Daoy (cell line): Measurements from ENCODE around the gene SCD. TPM values are rescaled to one million over a fixed set of nuclear protein-coding genes. Genes with fewer than 3 reads are reported as not detected.
"Not testable (repeated sequence)": the region's sequence is repeated elsewhere in the genome, so short reads cannot be mapped to it uniquely, and the experiment has no call there.

ENCODE experiments used
- DNase-seq: peaks from one replicate; pipeline ENCODE4 v3.0.0-alpha.2; 2015; ENCODE audit warnings: low read depth
- total RNA-seq: library from RNA; depleted of rRNA; stranded (reverse); fragments of >200 nt; shearing (Covaris generic); gene quantifications from 2 replicates; pipeline ENCODE4 v1.2.3, GENCODE V29; 2014

SCD gene
- total RNA-seq, 1 experiment from 2014 or later = 45.2 TPM

DNA sequence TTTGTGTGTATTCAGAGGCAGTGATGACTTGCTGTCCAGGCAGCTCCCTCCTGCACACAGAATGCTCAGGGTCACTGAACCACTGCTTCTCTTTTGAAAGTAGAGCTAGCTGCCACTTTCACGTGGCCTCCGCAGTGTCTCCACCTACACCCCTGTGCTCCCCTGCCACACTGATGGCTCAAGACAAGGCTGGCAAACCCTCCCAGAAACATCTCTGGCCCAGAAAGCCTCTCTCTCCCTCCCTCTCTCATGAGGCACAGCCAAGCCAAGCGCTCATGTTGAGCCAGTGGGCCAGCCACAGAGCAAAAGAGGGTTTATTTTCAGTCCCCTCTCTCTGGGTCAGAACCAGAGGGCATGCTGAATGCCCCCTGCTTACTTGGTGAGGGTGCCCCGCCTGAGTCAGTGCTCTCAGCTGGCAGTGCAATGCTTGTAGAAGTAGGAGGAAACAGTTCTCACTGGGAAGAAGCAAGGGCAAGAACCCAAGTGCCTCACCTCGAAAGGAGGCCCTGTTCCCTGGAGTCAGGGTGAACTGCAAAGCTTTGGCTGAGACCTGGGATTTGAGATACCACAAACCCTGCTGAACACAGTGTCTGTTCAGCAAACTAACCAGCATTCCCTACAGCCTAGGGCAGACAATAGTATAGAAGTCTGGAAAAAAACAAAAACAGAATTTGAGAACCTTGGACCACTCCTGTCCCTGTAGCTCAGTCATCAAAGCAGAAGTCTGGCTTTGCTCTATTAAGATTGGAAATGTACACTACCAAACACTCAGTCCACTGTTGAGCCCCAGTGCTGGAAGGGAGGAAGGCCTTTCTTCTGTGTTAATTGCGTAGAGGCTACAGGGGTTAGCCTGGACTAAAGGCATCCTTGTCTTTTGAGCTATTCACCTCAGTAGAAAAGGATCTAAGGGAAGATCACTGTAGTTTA is 15.8 kb downstream of the SCD start:
- DNase-seq = no peak

DNA sequence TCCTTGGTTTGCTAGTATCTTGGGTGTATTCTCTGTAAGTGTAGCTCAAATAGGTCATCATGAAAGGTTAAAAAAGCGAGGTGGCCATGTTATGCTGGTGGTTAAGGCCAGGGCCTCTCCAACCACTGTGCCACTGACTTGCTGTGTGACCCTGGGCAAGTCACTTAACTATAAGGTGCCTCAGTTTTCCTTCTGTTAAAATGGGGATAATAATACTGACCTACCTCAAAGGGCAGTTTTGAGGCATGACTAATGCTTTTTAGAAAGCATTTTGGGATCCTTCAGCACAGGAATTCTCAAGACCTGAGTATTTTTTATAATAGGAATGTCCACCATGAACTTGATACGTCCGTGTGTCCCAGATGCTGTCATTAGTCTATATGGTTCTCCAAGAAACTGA is 17.1 kb downstream of the SCD start:
- no peak for DNase-seq

DNA sequence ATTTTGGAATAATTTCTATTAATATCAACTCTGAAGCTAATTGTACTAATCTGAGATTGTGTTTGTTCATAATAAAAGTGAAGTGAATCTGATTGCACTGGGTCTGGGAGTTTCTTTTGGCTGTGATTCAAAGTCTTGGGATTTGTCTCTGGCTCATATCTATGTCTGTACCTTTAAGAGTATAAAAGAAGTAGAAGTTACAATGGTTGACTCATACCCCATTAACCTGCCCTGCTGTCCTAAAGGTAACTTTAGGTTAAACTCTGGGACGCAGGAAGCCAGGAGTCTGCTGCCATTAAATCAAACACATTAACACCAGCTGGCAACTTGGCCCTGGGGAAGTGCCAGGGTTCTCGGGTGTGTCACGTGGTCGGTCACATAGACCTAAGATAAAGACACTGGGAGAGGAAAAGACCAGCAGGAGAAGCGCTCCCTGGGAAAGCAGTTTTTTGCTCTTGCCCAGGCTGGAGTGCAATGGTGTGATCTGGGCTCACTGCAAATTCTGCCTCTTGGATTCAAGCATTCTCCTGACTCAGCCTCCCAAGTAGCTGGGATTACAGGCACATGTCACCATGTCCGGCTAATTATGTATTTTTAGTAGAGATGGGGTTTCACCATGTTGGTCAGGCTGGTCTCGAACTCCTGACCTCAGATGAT is 17.8 kb downstream of the SCD start:
- peak; percentile 84 for DNase-seq

DNA sequence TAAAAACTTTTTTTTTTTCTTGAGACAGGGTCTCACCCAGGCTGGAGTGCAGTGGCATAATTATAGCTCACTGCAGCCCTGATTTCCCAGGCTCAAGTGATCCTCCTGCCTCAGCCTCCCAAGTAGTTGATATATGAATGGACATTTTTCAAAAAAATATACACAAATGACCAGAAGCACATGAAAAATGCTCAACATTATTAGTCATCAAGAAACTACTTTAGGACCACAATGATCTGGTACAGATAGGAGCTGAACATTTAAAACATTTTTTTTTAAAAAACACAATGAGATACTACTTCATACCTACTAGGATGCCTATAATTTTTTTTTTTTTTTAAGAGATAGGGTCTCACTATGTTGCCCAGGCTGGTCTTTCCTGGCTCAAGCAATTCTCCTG is 21.7 kb downstream of the SCD start:
- no peak for DNase-seq

DNA sequence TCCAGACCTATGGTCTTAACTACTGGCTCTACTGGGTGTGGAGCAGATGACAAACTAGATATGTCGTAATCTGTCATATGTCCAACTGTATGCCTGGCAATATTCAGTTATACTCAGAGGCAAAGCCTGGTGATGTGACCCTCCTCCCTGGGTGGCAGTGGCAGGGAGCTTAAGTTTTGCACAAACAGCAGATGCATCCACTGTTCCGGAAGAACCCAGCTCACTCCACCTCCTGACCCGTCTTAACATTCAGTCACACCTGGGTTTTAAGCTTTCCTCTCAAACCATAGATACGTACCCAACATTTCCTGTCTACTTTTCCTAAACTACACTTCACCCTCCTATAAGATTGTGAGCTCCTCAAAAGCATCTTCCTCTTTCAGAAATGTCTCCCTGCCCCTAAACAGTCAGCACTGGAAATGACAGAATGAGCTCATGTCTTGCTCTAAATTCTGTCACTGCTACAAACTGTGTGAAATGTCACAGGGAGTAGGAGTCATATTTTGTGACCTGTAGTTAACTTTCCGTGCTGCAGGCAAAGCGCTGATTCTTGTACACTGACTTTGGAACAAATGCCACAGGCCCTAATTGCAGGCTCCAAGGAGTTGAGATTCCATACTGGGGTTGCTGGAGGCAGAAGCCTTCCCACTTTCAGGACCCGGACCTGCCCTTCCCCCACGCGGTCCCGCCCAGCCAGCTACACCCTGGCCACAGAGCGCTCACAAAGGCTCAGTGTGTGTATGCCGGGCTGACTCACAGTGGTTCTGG is 23.9 kb downstream of the SCD start:
- peak; percentile 92 for DNase-seq

DNA sequence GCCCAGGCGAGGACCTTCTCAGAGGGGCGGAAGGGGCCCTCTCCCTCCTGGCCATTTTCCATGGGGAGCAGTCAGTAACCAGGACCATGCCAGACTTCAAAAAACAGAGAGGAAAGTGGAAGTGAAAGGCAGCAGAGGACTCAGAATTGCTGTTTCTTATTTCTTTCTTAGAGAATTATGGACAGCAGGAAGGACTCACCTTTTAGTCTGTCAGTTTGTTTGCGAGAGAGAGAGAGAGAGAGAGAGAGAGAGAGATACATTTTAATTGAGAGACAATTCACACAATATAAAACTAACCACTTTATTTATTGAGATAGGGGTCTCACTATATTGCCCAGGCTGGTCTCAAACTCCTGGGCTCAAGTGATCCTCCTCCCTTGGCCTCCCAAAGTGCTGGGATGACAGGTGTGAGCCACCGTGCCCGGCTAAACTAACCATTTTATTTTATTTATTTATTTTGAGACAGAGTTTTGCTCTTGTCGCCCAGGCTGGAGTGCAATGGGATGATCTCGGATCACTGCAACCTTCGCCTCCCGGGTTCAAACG is 24.5 kb downstream of the SCD start:
- no peak for DNase-seq

DNA sequence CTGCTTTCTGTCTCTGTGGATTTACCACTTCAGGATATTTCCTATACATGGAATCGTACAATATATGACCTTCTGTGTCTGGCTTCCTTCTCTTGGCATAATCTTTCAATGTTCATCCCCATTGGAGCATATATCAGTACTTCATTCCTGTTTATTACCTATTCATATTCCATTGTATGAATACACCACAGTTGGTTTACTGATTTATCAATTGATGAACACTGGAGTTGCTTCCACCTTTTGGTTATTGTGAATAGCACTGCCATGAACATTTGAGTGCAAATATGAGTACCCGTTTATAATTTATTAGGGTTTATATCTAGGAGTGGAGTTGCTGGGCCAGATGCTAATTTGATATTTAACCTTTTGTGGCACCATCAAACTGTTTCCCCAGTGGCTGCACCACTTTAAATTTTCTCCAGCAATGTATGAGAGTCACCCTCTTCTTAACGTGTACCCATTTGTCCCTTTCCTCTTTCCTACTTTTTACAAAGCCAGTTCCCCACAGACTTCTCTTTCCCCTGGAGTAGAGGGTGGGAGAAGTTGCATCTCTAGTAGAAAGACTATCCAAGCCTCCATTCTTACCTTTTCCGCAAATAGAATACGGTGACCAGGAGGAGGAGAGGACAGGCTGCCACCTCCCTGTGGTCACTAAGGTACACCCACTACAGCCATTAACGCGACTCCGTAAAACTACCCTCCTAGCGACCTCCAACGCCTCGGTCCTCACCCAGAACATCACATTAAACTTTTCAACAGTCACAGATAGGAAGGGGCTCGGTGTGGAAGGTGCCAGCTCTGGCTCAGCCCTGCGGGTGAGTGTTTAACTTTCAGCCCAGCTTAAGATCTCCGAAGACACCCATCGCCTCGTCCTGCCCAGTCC is 25.6 kb downstream of the SCD start:
- no peak for DNase-seq

DNA sequence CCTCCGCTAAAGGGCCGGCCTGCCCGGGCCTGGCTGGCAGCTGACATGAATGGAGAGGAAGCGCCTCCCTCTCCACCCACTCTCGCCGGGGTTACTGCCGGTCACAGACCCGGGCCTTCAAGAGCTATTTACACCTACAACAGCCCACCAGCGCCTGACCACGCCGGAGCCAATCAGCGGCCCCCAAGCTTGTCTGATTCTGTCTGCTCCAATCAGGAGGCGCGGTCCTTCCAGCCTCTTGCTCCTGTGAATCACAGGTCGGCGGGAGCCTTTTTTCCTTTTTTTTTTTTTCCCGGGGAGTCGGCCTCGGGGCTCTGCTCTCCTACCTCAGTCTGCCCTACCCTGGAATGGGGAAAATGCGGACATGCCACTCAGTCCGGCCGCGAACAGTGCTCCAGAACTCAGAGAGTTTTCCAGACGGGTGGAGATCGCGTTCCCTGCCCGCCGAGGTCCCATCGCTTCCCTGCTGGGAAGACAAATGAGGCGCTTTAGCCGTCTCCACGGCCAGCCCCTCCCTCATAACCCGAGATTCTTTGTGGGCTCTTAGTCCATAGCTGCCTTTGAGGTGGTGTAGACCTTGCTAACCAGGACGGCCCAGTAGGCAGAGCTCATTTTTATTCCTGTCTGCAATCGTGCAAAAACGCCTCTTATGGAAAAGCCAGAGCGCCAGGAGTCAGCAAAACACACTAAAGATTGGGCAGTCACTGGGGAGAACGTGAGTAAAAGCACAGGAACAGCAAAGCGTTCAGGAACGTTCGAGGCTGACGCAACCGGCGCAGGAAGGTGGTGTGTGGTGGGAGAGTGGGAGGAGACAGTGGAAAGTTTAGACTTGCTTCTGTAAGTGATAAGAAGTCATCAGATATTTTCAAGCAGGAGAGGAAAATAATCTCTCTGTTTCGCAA is 26.5 kb downstream of the SCD start:
- peak; percentile 98 for DNase-seq

DNA sequence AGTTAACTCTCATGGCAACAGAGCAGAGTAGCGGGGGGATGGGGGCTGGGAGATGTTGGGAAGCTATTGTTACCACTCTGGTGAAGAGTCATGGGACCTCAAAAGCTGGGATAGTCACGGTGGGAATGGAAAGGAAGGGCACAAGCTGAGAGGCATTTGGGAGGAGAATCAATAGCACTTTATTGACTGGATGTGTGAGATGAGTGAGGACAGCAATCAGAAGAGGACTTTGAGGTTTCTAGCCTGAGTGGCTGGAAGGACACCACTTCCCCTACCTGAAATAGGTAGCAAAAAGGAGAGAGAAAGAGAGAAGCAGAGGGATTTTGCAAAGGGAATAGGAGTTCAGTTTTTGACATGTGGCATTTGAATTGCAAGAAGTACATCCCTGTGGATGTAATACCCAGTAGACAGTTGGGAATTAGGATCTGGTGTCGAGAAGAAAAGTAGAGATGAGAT is 27.2 kb downstream of the SCD start:
- no peak for DNase-seq

DNA sequence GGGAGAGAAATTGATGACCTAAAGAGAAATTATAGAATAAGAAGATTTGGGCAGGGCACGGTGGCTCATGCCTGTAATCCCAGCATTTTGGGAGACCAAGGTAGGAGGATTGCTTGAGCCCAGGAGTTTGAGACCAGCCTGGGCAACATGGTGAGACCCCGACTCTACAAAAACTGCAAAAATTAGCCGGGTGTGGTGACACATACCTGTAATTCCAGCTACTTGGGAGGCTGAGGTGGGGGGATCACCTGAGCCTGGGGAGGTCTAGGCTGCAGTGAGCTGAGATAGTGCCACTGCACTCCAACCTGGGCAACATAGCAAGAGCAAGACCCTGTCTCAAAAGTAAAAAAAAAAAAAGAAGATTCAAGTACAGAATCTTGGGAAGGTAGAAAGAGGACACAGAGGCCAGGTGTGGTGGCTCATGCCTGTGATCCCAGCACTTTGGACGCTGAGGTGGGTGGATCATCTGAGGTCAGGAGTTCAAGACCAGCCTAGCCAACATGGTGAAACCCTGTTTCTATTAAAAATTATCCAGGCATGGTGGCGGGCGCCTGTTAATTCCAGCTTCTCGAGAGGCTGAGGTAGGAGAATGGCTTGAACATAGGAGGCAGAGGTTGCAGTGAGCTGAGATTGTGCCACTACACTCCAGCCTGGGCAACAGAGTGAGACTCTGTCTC is 27.8 kb downstream of the SCD start:
- DNase-seq = not testable (repeated sequence)

DNA sequence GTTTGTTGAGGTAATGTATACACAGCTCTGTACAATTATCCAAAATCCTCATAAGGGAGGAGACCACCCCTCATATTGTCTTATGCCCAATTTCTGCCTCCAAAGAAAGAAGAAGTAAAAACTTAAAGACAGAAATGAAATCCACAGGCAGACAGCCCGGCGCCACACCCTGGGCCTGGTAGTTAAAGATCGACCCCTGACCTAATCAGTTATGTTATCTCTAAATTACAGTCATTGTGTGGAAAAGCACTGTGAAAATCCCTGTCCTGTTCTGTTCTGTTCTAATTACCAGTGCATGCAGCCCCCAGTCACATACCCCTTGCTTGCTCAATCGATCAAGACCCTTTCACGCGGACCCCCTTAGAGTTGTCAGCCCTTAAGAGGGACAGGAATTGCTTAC is 29.6 kb downstream of the SCD start:
- not testable (repeated sequence) for DNase-seq

DNA sequence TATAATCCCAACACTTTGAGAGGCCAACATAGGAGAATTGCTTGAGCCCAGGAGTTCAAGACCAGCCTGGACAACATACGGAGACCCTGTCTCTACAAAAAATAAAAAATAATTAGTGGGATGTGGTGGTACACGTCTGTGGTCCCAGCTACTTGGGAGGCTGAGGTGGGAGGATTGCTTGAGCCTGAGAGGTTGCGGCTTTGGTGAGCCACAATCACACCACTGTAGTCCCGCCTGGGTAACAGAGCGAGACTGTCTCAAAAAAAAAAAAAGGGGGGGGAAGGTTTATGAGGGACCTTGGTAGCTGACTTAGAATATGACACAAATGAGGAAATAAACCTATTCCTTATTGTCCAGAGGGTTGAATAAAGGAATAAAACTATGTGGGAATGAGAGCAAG is 30.8 kb downstream of the SCD start:
- DNase-seq = no peak

DNA sequence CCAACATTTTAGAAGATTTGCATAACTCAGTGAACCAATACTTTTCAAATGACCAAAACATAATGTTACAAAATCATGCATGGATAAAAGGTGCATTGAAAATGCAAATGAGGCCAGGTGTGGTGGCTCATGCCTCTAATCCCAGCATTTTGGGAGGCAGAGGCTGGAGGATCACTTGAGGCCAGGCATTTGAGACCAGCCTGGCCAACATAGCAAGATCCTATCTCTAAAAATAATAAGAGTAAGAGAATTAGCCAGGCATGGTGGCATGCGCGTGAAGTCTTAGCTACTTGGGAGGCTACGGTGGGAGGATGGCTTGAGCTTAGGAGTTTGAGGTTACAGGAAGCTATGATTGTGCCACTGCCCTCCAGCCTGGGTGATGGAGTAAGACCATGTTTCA is 33.4 kb downstream of the SCD start:
- DNase-seq = no peak

DNA sequence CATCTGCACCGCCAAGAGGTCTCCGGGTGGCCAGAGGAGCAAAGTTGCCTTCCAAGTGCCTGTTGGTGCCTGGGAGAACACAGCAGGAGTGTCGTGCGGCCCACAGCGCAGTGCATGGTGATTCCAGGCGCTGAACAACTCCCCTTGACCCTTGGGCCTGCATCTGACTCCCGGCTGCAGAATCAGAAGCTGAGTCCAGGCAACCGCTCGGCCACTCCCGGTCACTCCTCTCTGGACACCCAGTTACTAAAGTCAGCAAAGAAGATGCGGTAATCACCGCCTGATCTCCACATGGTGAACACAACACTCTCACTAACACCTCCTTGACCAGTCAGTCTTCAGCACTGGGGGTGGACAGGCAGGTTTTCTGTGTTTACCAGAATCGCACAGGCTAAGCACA is 35.5 kb downstream of the SCD start:
- no peak for DNase-seq

DNA sequence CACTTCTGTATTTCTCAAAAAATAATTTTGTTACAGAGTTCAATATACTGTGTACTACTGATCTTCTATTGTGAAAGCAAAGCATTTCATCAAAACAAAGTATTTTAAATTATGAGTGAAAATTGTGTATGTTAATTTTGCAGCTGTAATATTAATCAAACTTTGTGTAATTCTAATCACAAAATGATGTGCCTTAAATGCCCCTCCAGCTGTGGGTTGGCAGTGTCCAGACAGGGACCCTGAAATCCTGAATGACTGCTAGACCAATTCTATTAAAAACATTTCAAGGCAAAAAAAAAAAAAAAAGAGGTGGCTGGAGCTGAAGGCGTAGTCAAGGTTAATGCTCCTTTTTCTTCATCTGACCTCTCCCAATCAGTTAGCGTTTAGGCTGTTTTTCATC is 36.2 kb downstream of the SCD start:
- no peak for DNase-seq

DNA sequence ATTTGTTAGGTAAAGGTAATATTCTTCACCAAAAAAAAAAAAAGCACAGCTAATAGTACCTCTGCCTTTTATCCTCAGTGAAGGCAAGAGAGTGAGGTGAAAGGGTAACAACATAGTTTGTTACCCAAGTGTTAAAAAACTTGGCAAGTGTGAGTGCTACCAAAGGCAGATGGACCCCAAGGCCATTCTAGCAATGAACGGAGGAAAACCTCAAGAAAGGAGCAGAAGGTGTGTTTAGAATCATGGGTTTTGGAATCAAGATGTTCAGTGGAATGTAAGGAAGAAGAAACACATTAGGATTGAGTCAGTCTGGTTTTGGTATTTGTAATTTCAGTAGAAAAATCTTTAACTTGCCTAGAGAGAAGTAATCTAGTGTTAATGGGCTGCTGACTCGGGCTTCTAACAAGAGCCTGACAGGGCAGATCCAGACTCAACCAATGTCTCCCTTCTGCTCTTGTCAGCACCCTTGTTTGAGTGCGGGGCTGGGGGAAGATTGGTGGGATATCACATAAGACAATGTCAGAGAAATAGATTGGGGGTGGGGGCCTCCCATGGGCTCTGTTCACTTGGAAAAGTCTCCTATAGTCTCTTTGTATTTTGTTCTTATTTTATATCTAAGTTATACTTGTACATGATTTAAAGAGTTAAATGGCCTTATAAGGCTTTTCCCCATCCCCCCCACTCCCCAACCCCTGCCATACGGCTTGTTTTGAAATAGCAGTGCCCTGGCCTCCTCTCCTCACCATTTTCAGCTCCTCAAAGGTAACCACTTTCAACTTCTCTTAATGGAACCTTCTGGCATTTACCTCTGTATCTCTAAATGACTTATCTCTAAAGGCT is 44.4 kb downstream of the SCD start:
- DNase-seq = no peak

DNA sequence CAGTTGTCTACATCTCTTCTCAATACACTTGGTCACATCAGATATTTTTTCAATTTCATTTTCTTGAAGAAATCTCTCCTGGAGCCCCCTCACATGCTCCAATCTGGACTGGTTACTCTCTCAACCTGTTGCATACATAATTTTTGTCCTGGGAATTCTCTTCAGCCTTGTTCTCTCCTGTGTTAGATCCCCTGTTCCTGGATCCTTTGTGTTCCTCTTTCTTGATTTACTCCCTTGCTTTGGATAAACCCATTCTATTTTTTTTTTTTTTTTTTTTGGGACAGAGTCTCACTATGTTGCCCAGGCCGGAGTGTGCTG is 45.6 kb downstream of the SCD start:
- no peak for DNase-seq

DNA sequence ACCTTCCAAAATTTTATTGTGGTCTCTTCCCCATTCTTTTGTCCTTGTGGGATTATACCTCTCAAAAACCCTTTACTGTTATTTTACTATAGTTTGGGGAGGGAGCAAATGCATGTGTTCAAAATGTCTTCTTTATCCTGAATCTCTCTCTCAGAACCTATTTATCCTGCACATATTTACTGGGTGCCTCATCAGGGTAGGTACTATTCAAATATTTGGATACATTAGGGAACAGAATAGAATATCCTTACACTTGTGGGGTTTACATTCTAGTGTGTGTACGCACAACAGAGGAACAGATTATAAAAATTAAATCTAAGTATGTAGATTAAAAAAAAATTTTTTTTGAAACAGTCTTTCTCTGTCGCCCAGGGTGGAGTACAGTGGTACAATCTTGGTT is 48.6 kb downstream of the SCD start:
- no peak for DNase-seq

DNA sequence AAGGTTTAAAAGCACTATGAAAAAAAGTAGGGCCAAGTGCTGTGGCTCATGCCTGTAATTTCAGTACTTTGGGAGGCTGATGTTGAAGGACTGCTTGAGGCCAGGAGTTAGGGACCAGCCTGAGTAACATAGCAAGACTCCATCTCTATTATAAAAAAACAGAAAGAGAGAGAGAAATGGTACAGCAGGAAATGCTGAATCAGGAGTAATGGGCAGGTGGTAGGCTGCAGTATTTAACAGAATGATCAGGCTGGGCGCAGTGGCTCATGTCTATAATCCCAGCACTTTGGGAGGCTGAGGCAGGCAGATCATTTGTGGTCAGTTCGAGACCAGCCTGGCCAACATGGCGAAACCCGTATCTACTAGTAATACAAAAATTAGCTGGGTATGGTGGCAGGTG is 49.6 kb downstream of the SCD start:
- no peak for DNase-seq
